AG10803 (cell line): ENCODE results near the gene C17orf58.
"Not testable (repeated sequence)": the region's sequence is repeated elsewhere in the genome, so short reads cannot be mapped to it uniquely, and the experiment has no call there.

Experiments
- DNase-seq: peaks from one replicate; pipeline ENCODE4 v3.0.0; 2010; ENCODE audit warnings: low read depth
- H3K4me3 ChIP-seq: 2 replicates; pipeline ENCODE4 v1.5.1; 2011; ENCODE audit warnings: mild to moderate bottlenecking, low read length, control low read depth
- TF ChIP-seq, protein P1 (sequence below): conservative IDR thresholded peaks from 2 replicates; pipeline ENCODE4 v1.5.1; 2011; ENCODE audit warnings: mild to moderate bottlenecking, low read length, control low read depth, inconsistent platforms

Gene C17orf58

GRCh38 chr17:68029512-68030215 is 33.4 kb upstream of the C17orf58 start:
- no peak for DNase-seq
- no peak overlapping the region for H3K4me3 ChIP-seq
- TF ChIP-seq, protein P1, sequence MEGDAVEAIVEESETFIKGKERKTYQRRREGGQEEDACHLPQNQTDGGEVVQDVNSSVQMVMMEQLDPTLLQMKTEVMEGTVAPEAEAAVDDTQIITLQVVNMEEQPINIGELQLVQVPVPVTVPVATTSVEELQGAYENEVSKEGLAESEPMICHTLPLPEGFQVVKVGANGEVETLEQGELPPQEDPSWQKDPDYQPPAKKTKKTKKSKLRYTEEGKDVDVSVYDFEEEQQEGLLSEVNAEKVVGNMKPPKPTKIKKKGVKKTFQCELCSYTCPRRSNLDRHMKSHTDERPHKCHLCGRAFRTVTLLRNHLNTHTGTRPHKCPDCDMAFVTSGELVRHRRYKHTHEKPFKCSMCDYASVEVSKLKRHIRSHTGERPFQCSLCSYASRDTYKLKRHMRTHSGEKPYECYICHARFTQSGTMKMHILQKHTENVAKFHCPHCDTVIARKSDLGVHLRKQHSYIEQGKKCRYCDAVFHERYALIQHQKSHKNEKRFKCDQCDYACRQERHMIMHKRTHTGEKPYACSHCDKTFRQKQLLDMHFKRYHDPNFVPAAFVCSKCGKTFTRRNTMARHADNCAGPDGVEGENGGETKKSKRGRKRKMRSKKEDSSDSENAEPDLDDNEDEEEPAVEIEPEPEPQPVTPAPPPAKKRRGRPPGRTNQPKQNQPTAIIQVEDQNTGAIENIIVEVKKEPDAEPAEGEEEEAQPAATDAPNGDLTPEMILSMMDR = no peak

- not testable (repeated sequence) for DNase-seq, H3K4me3 ChIP-seq
These were observed 26.3 kb upstream of the C17orf58 start for GRCh38 chr17:68022547-68022946.

GRCh38 chr17:68021963-68022362 is 25.7 kb upstream of the C17orf58 start:
- DNase-seq = no peak
- no peak overlapping the region for H3K4me3 ChIP-seq
- TF ChIP-seq, protein P1 = no peak

- DNase-seq = not testable (repeated sequence)
- H3K4me3 ChIP-seq = peak overlapping the region; percentile 64; the same call in 1 of the 2 replicates
These were observed 24.5 kb upstream of the C17orf58 start for GRCh38 chr17:68020791-68021190.

DNA sequence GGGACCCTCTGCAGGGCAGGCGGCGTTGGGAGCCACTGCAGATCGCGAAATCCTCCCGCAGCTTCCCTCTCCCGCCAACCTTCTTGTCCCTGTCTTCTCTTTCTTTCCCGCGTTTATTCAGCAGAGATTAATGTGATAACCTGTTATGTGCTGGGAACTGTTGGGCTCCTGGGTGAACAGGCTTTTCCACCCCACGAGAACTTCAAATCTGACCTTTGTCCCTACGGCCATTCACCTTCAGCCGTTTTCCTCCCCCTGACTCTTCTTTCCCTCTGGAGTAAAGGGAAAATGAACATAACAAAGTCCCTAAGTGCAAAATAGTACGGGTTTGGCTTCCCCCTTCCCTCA is 24.1 kb upstream of the C17orf58 start:
- H3K4me3 ChIP-seq = peak overlapping the region; percentile 64
- TF ChIP-seq, protein P1 = no peak
- no peak for DNase-seq

GRCh38 chr17:68019675-68020408 is 23.6 kb upstream of the C17orf58 start:
- TF ChIP-seq, protein P1 = peak; percentile 20; the same call in 1 of the 2 replicates
- DNase-seq = peak; percentile 91
- H3K4me3 ChIP-seq = peak overlapping the region; percentile 64

- no peak overlapping the region for H3K4me3 ChIP-seq
- DNase-seq = no peak
- TF ChIP-seq, protein P1 = no peak
These were observed 23.0 kb upstream of the C17orf58 start for GRCh38 chr17:68019336-68019674.

DNA sequence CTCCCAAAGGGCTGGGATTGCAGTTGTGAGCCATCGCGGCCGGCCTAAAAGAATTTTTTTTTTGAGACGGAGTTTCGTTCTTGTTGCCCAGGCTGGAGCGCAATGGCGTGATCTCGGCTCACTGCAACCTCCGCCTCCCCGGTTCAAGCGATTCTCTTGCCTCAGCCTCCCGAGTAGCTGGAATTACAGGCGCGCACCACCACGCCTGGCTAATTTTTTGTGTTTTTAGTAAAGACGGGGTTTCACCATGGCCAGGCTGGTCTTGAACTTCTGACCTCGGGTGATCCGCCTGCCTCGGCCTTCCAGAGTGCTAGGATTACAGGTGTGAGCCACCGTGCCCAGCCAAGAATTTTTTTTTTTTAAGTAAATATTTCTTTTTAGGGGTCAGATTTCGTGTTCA is 22.2 kb upstream of the C17orf58 start:
- not testable (repeated sequence) for H3K4me3 ChIP-seq, DNase-seq
